Pons (tissue), 1 donor: ENCODE data around the gene ZSCAN22.
"Not testable (repeated sequence)": the region's sequence is repeated elsewhere in the genome, so short reads cannot be mapped to it uniquely, and the experiment has no call there.

Experiments used
- DNase-seq: peaks from one replicate; pipeline ENCODE4 v3.0.0-alpha.2; 2016; ENCODE audit warnings: low spot score

Gene ZSCAN22

GRCh38 chr19:58326914-58327726, at the start of gene ZSCAN22:
Gene ZSCAN22, plus strand, starts transcription at chr19:58326994. Its CDS starts 7,809 bp downstream, at chr19:58334803.
- DNase-seq: peak; percentile 97

- no peak for DNase-seq
These were observed 49.6 kb upstream of the ZSCAN22 start for GRCh38 chr19:58277197-58277596.

- DNase-seq: no peak
These were observed 48.9 kb upstream of the ZSCAN22 start for GRCh38 chr19:58277748-58278540.

- DNase-seq: peak; percentile 96
These were observed 48.2 kb upstream of the ZSCAN22 start, which contains the start of gene ZNF8 for GRCh38 chr19:58278541-58279041. Gene ZNF8, plus strand, starts transcription at chr19:58278955. Its CDS starts 127 bp downstream, at chr19:58279082.

- peak; percentile 31 for DNase-seq
These were observed 47.5 kb upstream of the ZSCAN22 start for GRCh38 chr19:58279042-58279924.

GRCh38 chr19:58279925-58280316, 46.9 kb upstream of the ZSCAN22 start:
- DNase-seq: no peak

GRCh38 chr19:58284199-58284598, 42.6 kb upstream of the ZSCAN22 start:
- DNase-seq: no peak

- DNase-seq: no peak
These were observed 34.9 kb upstream of the ZSCAN22 start for GRCh38 chr19:58291943-58292342.

- no peak for DNase-seq
These were observed 31.9 kb upstream of the ZSCAN22 start for GRCh38 chr19:58294743-58295374.

- no peak for DNase-seq
These were observed 30.7 kb upstream of the ZSCAN22 start for GRCh38 chr19:58296104-58296503.

GRCh38 chr19:58300620-58301019, 26.2 kb upstream of the ZSCAN22 start:
- no peak for DNase-seq

- DNase-seq: no peak
These were observed 22.5 kb upstream of the ZSCAN22 start for GRCh38 chr19:58304255-58304654.

GRCh38 chr19:58304748-58305064, 22.1 kb upstream of the ZSCAN22 start:
- no peak for DNase-seq

GRCh38 chr19:58305065-58305931, 21.5 kb upstream of the ZSCAN22 start, which contains the start of gene ERVK3-1:
Gene ERVK3-1, plus strand, starts transcription at chr19:58305377. Its CDS starts 6,792 bp downstream, at chr19:58312169.
- peak; percentile 98 for DNase-seq

GRCh38 chr19:58305932-58306323, 20.9 kb upstream of the ZSCAN22 start:
- DNase-seq: no peak

GRCh38 chr19:58307736-58308135, 19.1 kb upstream of the ZSCAN22 start:
- DNase-seq: no peak

- not testable (repeated sequence) for DNase-seq
These were observed 16.1 kb upstream of the ZSCAN22 start for GRCh38 chr19:58310685-58311084.

- DNase-seq: no peak
These were observed 15.4 kb upstream of the ZSCAN22 start for GRCh38 chr19:58311345-58311865.

GRCh38 chr19:58315580-58315979, 11.2 kb upstream of the ZSCAN22 start:
- DNase-seq: no peak

GRCh38 chr19:58317476-58318072, 9.2 kb upstream of the ZSCAN22 start:
- no peak for DNase-seq
